ENCODE data around the gene SLC10A6. TPM values are rescaled to one million over a fixed set of nuclear protein-coding genes. Genes with fewer than 3 reads are reported as not detected.

Gene SLC10A6
- total and polyA plus RNA-seq, 2 of the 13 experiments (the other 11 are each of a cell fraction or from before 2014, with no cell fraction given), result not detected

- TF ChIP-seq PRMT3 (CRISPR knock-in tag; IDR thresholded peaks at IDR 0.05; ENCODE audit: borderline replicate concordance, low read depth) (no peak), ZNF83 (CRISPR knock-in tag; IDR thresholded peaks at IDR 0.05; ENCODE audit: borderline replicate concordance) (no peak), ELF1 (CRISPR knock-in tag; IDR thresholded peaks at IDR 0.05) (no peak), RFXAP (CRISPR knock-in tag; IDR thresholded peaks at IDR 0.05; ENCODE audit: borderline replicate concordance) (0 out of 2 replicates have a peak, but pooled peaks have one; percentile 51), AKAP8 (CRISPR knock-in tag; IDR thresholded peaks at IDR 0.05) (no peak), ZNF317 (CRISPR knock-in tag; IDR thresholded peaks at IDR 0.05) (no peak), CBFB (CRISPR knock-in tag; IDR thresholded peaks at IDR 0.05) (no peak), ZNF652 (CRISPR knock-in tag; IDR thresholded peaks at IDR 0.05; ENCODE audit: borderline replicate concordance, low read depth) (no peak), IRF1 (CRISPR knock-in tag; IDR thresholded peaks at IDR 0.05; ENCODE audit: low read depth) (no peak), ZBTB7A (CRISPR knock-in tag; IDR thresholded peaks at IDR 0.05) (no peak)
Observed at GRCh38 chr4:86791126-86791525, 58.1 kb downstream of the SLC10A6 start (continued).

GRCh38 chr4:86788826-86789225 is 60.4 kb downstream of the SLC10A6 start:
- Histone ChIP-seq H3K4me2 (ENCODE audit: low read depth, low read length) (no peak overlapping the region), H3K4me1 (ENCODE audit: insufficient read depth, low read length) (no peaks in the 10 kb centered on the region), H3K9ac (ENCODE audit: insufficient read depth, low read depth, low read length) (no peak overlapping the region), H3K9me3 (ENCODE audit: low read length) (no peaks in the 10 kb centered on the region), H4K20me1 (ENCODE audit: insufficient read depth, low read length) (no peaks in the 10 kb centered on the region), H3K27ac (ENCODE audit: extremely low read length, insufficient read depth, low read length) (no peak overlapping the region), H3K36me3 (replicated peaks in 1 of 2; ENCODE audit: control insufficient read depth in 1 of 2, insufficient read depth in 2 of 2, low read length in 2 of 2) (no peaks in the 10 kb centered on the region), H3K27me3 (ENCODE audit: control insufficient read depth in 1 of 2, insufficient read depth in 2 of 2, low read length in 2 of 2) (no peaks in the 10 kb centered on the region; a peak in 1 of 5 replicates), H3K4me3 (replicated peaks in 1 of 3; ENCODE audit: insufficient read depth in 1 of 3, low read depth in 2 of 3, low read length in 3 of 3) (no peak overlapping the region), H2AFZ (ENCODE audit: low read length) (no peak overlapping the region), H3K79me2 (ENCODE audit: insufficient read depth, low read length) (no peaks in the 10 kb centered on the region)
- DNase-seq (ENCODE audit: low spot score) (no peak), FAIRE-seq (no peak), ATAC-seq (no peak)
- 0% methylated on average over 2 of the region's 2 CpGs for WGBS (ENCODE audit: low lambda C conversion rate)
- CTCF ChIA-PET (ENCODE audit: low intra/inter-chr PET ratio, low total read pairs), result no interaction called here
- POLR2A ChIA-PET, result no interaction called here
- intact Hi-C loops (cut with micrococcal nuclease; ENCODE audit: unreplicated experiment) (no loop called here), in situ Hi-C loops (cut with HindIII; ENCODE audit: extremely low pct_ligation_motif_present, low pct_unique_long_range_greater_than_20kb) (no loop called here)
- no TSS peak for BruUV-seq (replicated peaks)
- TF ChIP-seq MXD1 (CRISPR knock-in tag; IDR thresholded peaks at IDR 0.05) (no peak), KLF13 (CRISPR knock-in tag; IDR thresholded peaks at IDR 0.05) (no peak), ZBTB42 (CRISPR knock-in tag; IDR thresholded peaks at IDR 0.05) (no peak), AGO2 (optimal IDR thresholded peaks at IDR 0.05; ENCODE audit: low read depth, low read length) (no peak), ZNF691 (CRISPR knock-in tag; IDR thresholded peaks at IDR 0.05; ENCODE audit: borderline replicate concordance, low read depth) (no peak), ZNF24 (IDR thresholded peaks at IDR 0.05) (no peak), NFKB2 (CRISPR knock-in tag; IDR thresholded peaks at IDR 0.05; ENCODE audit: borderline replicate concordance) (no peak), ZBTB4 (CRISPR knock-in tag; IDR thresholded peaks at IDR 0.05; ENCODE audit: borderline replicate concordance) (no peak), RXRA (CRISPR knock-in tag; IDR thresholded peaks at IDR 0.05) (no peak), TBX3 (IDR thresholded peaks at IDR 0.05; ENCODE audit: borderline replicate concordance) (no peak), U2AF1 (optimal IDR thresholded peaks at IDR 0.05; ENCODE audit: low read depth, low read length) (no peak)
